ENCODE measurements around the gene SSMEM1. TPM values are rescaled to one million over a fixed set of nuclear protein-coding genes. Genes with fewer than 3 reads are reported as not detected.

SSMEM1 gene
- total RNA-seq, 1 experiment from 2014 or later = not detected

GRCh38 chr7:130216750-130217149 is 9.1 kb downstream of the SSMEM1 start:
- no CpG with 5 or more reads among the region's 1 CpG for WGBS (ENCODE audit: extremely low coverage, insufficient read length, low lambda C conversion rate)
- H3K4me1 ChIP-seq (ENCODE audit: insufficient read depth, low read length) = no peaks in the 10 kb centered on the region
- no peaks in the 10 kb centered on the region; a peak in 1 of 7 replicates for H3K36me3 Mint-ChIP-seq (ENCODE audit: insufficient read depth in 1 of 3, low read depth in 3 of 3)

More at GRCh38 chr7:130216750-130217149, 9.1 kb downstream of the SSMEM1 start:
- TF ChIP-seq, protein P1, sequence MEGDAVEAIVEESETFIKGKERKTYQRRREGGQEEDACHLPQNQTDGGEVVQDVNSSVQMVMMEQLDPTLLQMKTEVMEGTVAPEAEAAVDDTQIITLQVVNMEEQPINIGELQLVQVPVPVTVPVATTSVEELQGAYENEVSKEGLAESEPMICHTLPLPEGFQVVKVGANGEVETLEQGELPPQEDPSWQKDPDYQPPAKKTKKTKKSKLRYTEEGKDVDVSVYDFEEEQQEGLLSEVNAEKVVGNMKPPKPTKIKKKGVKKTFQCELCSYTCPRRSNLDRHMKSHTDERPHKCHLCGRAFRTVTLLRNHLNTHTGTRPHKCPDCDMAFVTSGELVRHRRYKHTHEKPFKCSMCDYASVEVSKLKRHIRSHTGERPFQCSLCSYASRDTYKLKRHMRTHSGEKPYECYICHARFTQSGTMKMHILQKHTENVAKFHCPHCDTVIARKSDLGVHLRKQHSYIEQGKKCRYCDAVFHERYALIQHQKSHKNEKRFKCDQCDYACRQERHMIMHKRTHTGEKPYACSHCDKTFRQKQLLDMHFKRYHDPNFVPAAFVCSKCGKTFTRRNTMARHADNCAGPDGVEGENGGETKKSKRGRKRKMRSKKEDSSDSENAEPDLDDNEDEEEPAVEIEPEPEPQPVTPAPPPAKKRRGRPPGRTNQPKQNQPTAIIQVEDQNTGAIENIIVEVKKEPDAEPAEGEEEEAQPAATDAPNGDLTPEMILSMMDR (conservative IDR thresholded peaks at IDR 0.05) = peak; percentile 43; the same call in 2 of the 3 replicates
- Histone ChIP-seq H3K79me2 (ENCODE audit: insufficient read depth, low read length) (no peaks in the 10 kb centered on the region), H3K27me3 (ENCODE audit: insufficient read depth, low read length) (no peaks in the 10 kb centered on the region), H3K14ac (ENCODE audit: insufficient read depth, low read length) (no peak overlapping the region), H2BK20ac (ENCODE audit: low read depth, low read length, poor library complexity, severe bottlenecking) (no peak overlapping the region), H3K4me2 (ENCODE audit: insufficient read depth, insufficient read length, low read length) (no peak overlapping the region), H3K23ac (ENCODE audit: insufficient read length, low read depth, low read length) (no peak overlapping the region), H3K9me3 (ENCODE audit: control insufficient read depth, low read depth, low read length) (no peaks in the 10 kb centered on the region), H3K4ac (ENCODE audit: low read depth, low read length) (no peak overlapping the region), H3K56ac (ENCODE audit: insufficient read length, low read depth, low read length) (no peak overlapping the region), H2BK12ac (ENCODE audit: insufficient read length, low read depth, low read length) (no peak overlapping the region), H4K5ac (ENCODE audit: insufficient read length, low read depth, low read length) (no peak overlapping the region), H4K91ac (ENCODE audit: insufficient read length, low read depth, low read length) (no peak overlapping the region), H3K27ac (ENCODE audit: insufficient read length, low read depth, low read length) (no peak overlapping the region), H3T11ph (ENCODE audit: low read length) (no peak overlapping the region), H2AFZ (ENCODE audit: low read length) (no peak overlapping the region), H2BK120ac (ENCODE audit: low read depth, low read length, poor library complexity, severe bottlenecking) (no peak overlapping the region), H2BK5ac (ENCODE audit: insufficient read length, low read length) (no peak overlapping the region), H3K18ac (ENCODE audit: insufficient read length, low read depth, low read length) (no peak overlapping the region), H3K79me1 (ENCODE audit: insufficient read depth, low read depth, low read length, poor library complexity, severe bottlenecking) (no peaks in the 10 kb centered on the region), H3K9ac (ENCODE audit: extremely low read depth, insufficient read length, low read length) (no peak overlapping the region), H4K8ac (replicated peaks; ENCODE audit: insufficient read length, low read depth, low read length) (no peak overlapping the region), H2AK5ac (ENCODE audit: insufficient read length, low read length) (no peak overlapping the region), H2BK15ac (ENCODE audit: low read depth, low read length) (no peak overlapping the region), H4K20me1 (ENCODE audit: control insufficient read depth, insufficient read depth, insufficient read length) (no peaks in the 10 kb centered on the region), H3K23me2 (ENCODE audit: insufficient read length, low read depth, low read length, poor library complexity, severe bottlenecking) (no peaks in the 10 kb centered on the region)
- peaks cover 3 to 4% of the 10 kb centered on the region in 2 experiments; a peak in 2 of 4 replicates for H3K4me1 Mint-ChIP-seq
- DNase-seq = no peak
- no peaks in the 10 kb centered on the region for H3K9me3 Mint-ChIP-seq
- H3K27ac Mint-ChIP-seq = no peak overlapping the region
- H3K4me3 Mint-ChIP-seq = no peak overlapping the region
- peaks cover 2% of the 10 kb centered on the region; the same call in 1 of the 2 replicates for H3K27me3 Mint-ChIP-seq (ENCODE audit: low read depth)
